PC-9 (cell line): Measurements from ENCODE around the gene SORCS2.

ENCODE experiments used
- CTCF ChIP-seq: fragments of 200-600 bp; sonication (generic); conservative IDR thresholded peaks from 2 replicates; pipeline ENCODE4 v1.6.1; 2017; ENCODE audit warnings: mixed run types, antibody characterized with exemption, mild to moderate bottlenecking, moderate library complexity
- EZH2 ChIP-seq: fragments of 200-600 bp; sonication (generic); IDR thresholded peaks from 2 replicates; pipeline ENCODE4 v1.8.0; 2017; ENCODE audit warnings: antibody characterized with exemption, low read depth

GRCh38 chr4:7197910-7198309, 5.6 kb downstream of the SORCS2 start:
- TF ChIP-seq CTCF (no peak), EZH2 (no peak)
